Activated CD4-positive, alpha-beta T cell treated with anti-CD3 and anti-CD28 coated beads, Interleukin-2, amount 50 U/mL, for 4 hours (primary cell): ENCODE data around the gene SUN5.

Experiments used
- DNase-seq, 2 experiments: peaks; one replicate each; pipeline ENCODE4 v3.0.0-alpha.2; 2020

Gene SUN5

GRCh38 chr20:32991792-32992641 lies 12.2 kb downstream of the SUN5 start:
- no peak for DNase-seq

GRCh38 chr20:32991383-32991782 lies 12.8 kb downstream of the SUN5 start:
- DNase-seq, result no peak

- DNase-seq, result no peak
Measured at GRCh38 chr20:32990426-32990825, 13.8 kb downstream of the SUN5 start.

GRCh38 chr20:32989507-32990283 lies 14.5 kb downstream of the SUN5 start:
- no peak for DNase-seq

GRCh38 chr20:32988008-32988407 lies 16.2 kb downstream of the SUN5 start:
- DNase-seq, result no peak

- DNase-seq, result no peak
Measured at GRCh38 chr20:32987044-32987825, 17.0 kb downstream of the SUN5 start.

GRCh38 chr20:32986331-32986966 lies 17.8 kb downstream of the SUN5 start:
- no peak for DNase-seq

GRCh38 chr20:32985596-32985995 lies 18.6 kb downstream of the SUN5 start:
- DNase-seq, result no peak

- no peak for DNase-seq
Measured at GRCh38 chr20:32984631-32985354, 19.4 kb downstream of the SUN5 start.

- DNase-seq, result no peak
Measured at GRCh38 chr20:32984196-32984595, 20.0 kb downstream of the SUN5 start.

GRCh38 chr20:32983459-32984112 lies 20.6 kb downstream of the SUN5 start:
- no peak for DNase-seq

- no peak for DNase-seq
Measured at GRCh38 chr20:32982617-32983458, 21.4 kb downstream of the SUN5 start.

- DNase-seq, result no peak
Measured at GRCh38 chr20:32980990-32981389, 23.2 kb downstream of the SUN5 start.

- DNase-seq, result no peak
Measured at GRCh38 chr20:32980131-32980941, 23.9 kb downstream of the SUN5 start.

GRCh38 chr20:32979201-32979998 lies 24.8 kb downstream of the SUN5 start:
- no peak for DNase-seq

- no peak for DNase-seq
Measured at GRCh38 chr20:32978009-32978335, 26.3 kb downstream of the SUN5 start.

GRCh38 chr20:32977281-32978008 lies 26.8 kb downstream of the SUN5 start:
- DNase-seq, result no peak

- no peak for DNase-seq
Measured at GRCh38 chr20:32976746-32977145, 27.5 kb downstream of the SUN5 start.
